ENCODE results near the gene GLT1D1. TPM values are rescaled to one million over a fixed set of nuclear protein-coding genes. Genes with fewer than 3 reads are reported as not detected.

Gene GLT1D1
- total RNA-seq, 1 donor from 2014 or later, result 5.4 TPM

- Histone ChIP-seq H3K27me3 (no peaks in the 10 kb centered on the region), H3K4me3 (no peak overlapping the region), H2AFZ (replicated peaks) (no peak overlapping the region), H3K4me1 (peaks cover 21% of the 10 kb centered on the region), H3K27ac (peak overlapping the region; percentile 60), H3F3A (ENCODE audit: low read depth) (peaks cover 14% of the 10 kb centered on the region), H4K20me1 (ENCODE audit: low read depth) (peaks cover 49% of the 10 kb centered on the region), H3K9me3 (ENCODE audit: low read depth) (no peaks in the 10 kb centered on the region), H3K36me3 (peaks cover 8% of the 10 kb centered on the region), H3K9ac (no peak overlapping the region), H3K4me2 (peak overlapping the region; percentile 53), H3K79me2 (ENCODE audit: low read depth) (peaks cover 69% of the 10 kb centered on the region)
- Mint-ChIP-seq H3K9me3 (no peaks in the 10 kb centered on the region), H3K27ac (no peak overlapping the region), H3K36me3 (peaks cover 41% of the 10 kb centered on the region), H3K4me3 (no peak overlapping the region), H3K27me3 (ENCODE audit: insufficient read depth, low read depth) (peaks cover 3% of the 10 kb centered on the region), H3K4me1 (peaks cover 15% of the 10 kb centered on the region)
- TF ChIP-seq CTCF (IDR thresholded peaks at IDR 0.05) (peak; percentile 28), EZH2 (IDR thresholded peaks at IDR 0.05) (no peak)
- DNase-seq (ENCODE audit: low spot score), result peak; percentile 48
Observed at GRCh38 chr12:128810182-128811127, 42.8 kb upstream of the GLT1D1 start.

GRCh38 chr12:128811806-128812205, 41.5 kb upstream of the GLT1D1 start:
- TF ChIP-seq CTCF (IDR thresholded peaks at IDR 0.05), result no peak
- TF ChIP-seq EZH2 (IDR thresholded peaks at IDR 0.05), result no peak
- TF ChIP-seq EZH2phosphoT487 (IDR thresholded peaks at IDR 0.05), result no peak
- H3K27me3 Mint-ChIP-seq (ENCODE audit: insufficient read depth, low read depth), result peaks cover 3% of the 10 kb centered on the region
- peaks cover 15% of the 10 kb centered on the region for H3K4me1 Mint-ChIP-seq
- H3F3A ChIP-seq (ENCODE audit: low read depth), result peaks cover 14% of the 10 kb centered on the region
- no peak overlapping the region for H3K9ac ChIP-seq
- no peak overlapping the region for H3K27ac Mint-ChIP-seq
- peaks cover 61% of the 10 kb centered on the region for H4K20me1 ChIP-seq (ENCODE audit: low read depth)
- H3K4me1 ChIP-seq, result peaks cover 21% of the 10 kb centered on the region
- H3K9me3 Mint-ChIP-seq, result no peaks in the 10 kb centered on the region
- peaks cover 40% of the 10 kb centered on the region for H3K36me3 Mint-ChIP-seq
- no peak overlapping the region for H3K4me3 ChIP-seq
- H3K27me3 ChIP-seq, result no peaks in the 10 kb centered on the region
- no peak overlapping the region for H2AFZ ChIP-seq (replicated peaks)
- no peak overlapping the region for H3K4me3 Mint-ChIP-seq
- H3K36me3 ChIP-seq, result peaks cover 8% of the 10 kb centered on the region
- peaks cover 82% of the 10 kb centered on the region for H3K79me2 ChIP-seq (ENCODE audit: low read depth)
- no peak overlapping the region for H3K4me2 ChIP-seq
- H3K9me3 ChIP-seq (ENCODE audit: low read depth), result no peaks in the 10 kb centered on the region
- DNase-seq (ENCODE audit: low spot score), result no peak
- no peak overlapping the region for H3K27ac ChIP-seq

- Mint-ChIP-seq H3K27ac (no peak overlapping the region), H3K4me3 (no peak overlapping the region), H3K27me3 (ENCODE audit: insufficient read depth, low read depth) (peaks cover 3% of the 10 kb centered on the region), H3K4me1 (peaks cover 28% of the 10 kb centered on the region), H3K9me3 (no peaks in the 10 kb centered on the region), H3K36me3 (peaks cover 38% of the 10 kb centered on the region)
- H3K79me2 ChIP-seq (ENCODE audit: low read depth), result peaks cover 98% of the 10 kb centered on the region
- peaks cover 8% of the 10 kb centered on the region for H3K36me3 ChIP-seq
- H3K27ac ChIP-seq, result no peak overlapping the region
- H3K4me3 ChIP-seq, result no peak overlapping the region
- H3K4me2 ChIP-seq, result no peak overlapping the region
- TF ChIP-seq CTCF (IDR thresholded peaks at IDR 0.05) (no peak), EZH2phosphoT487 (IDR thresholded peaks at IDR 0.05) (no peak), EZH2 (IDR thresholded peaks at IDR 0.05) (no peak)
- no peaks in the 10 kb centered on the region for H3K9me3 ChIP-seq (ENCODE audit: low read depth)
- no peak overlapping the region for H2AFZ ChIP-seq (replicated peaks)
- DNase-seq (ENCODE audit: low spot score), result no peak
- peaks cover 14% of the 10 kb centered on the region for H3F3A ChIP-seq (ENCODE audit: low read depth)
- H3K9ac ChIP-seq, result no peak overlapping the region
- peaks cover 28% of the 10 kb centered on the region for H3K4me1 ChIP-seq
- H3K27me3 ChIP-seq, result no peaks in the 10 kb centered on the region
- H4K20me1 ChIP-seq (ENCODE audit: low read depth), result peaks cover 70% of the 10 kb centered on the region
Observed at GRCh38 chr12:128813392-128813791, 39.9 kb upstream of the GLT1D1 start.
